Endothelial cell of umbilical vein (primary cell): ENCODE results near the gene NAPA. TPM values are rescaled to one million over a fixed set of nuclear protein-coding genes. Genes with fewer than 3 reads are reported as not detected.

Source experiments
- BruUV-seq: library from RNA; stranded (reverse); fragments of 400-500 nt; replicated peaks from 2 replicates; lab custom pipeline; 2021; lab: Mats Ljungman, UMichigan
- CTCF ChIA-PET: fragments of 300-600, 350-600 bp; sonication (Branson Sonifier 250); formaldehyde crosslinking; loops from one replicate; lab custom pipeline; 2021; ENCODE audit warnings: antibody characterized with exemption, inconsistent platforms; lab: Charles Lee
- POLR2A ChIA-PET: fragments of 300-600, 350-600 bp; sonication (Branson Sonifier 250); formaldehyde crosslinking; loops from one replicate; lab custom pipeline; 2021; ENCODE audit warnings: antibody characterized with exemption, inconsistent platforms; lab: Charles Lee
- DNase-seq: peaks from one replicate; pipeline ENCODE4 v3.0.0-alpha.2; 2011; ENCODE audit warnings: low read depth, low spot score
- FAIRE-seq: peaks from 2 replicates; lab custom pipeline; 2011; peaks lifted over from hg19 to GRCh38; lab: Jason Lieb, UNC
- H2AFZ ChIP-seq: 2 replicates; pipeline ENCODE4 v1.6.0; 2012; ENCODE audit warnings: low read depth, low read length, control low read depth, inconsistent platforms
- H3K27ac ChIP-seq: 2 replicates; pipeline ENCODE4 v1.5.1; 2011; ENCODE audit warnings: low read depth, mild to moderate bottlenecking, control low read depth, low read length, moderate library complexity; ENCODE audit not compliant: insufficient read depth
- H3K27me3 ChIP-seq, 2 experiments: 2 replicates each; pipeline versions ENCODE4 v1.6.0 to v1.6.1; 2011; ENCODE audit warnings: low read length in 2 of 2, mixed read lengths in 1 of 2; ENCODE audit not compliant: control insufficient read depth in 2 of 2, insufficient read depth in 2 of 2
- H3K36me3 ChIP-seq, 2 experiments: 2 replicates in 1 of 2; 3 replicates in 1 of 2; pipeline ENCODE4 v1.5.1; 2011; ENCODE audit warnings: low read length in 2 of 2, mild to moderate bottlenecking in 1 of 2, moderate library complexity in 1 of 2; ENCODE audit not compliant: control insufficient read depth in 2 of 2, insufficient read depth in 2 of 2; ENCODE audit errors: extremely low read depth in 1 of 2
- H3K4me1 ChIP-seq: 3 replicates; pipeline ENCODE4 v1.5.1; 2011; ENCODE audit warnings: mild to moderate bottlenecking, low read length; ENCODE audit not compliant: control insufficient read depth, insufficient read depth; ENCODE audit errors: extremely low read depth
- H3K4me2 ChIP-seq: 2 replicates; pipeline ENCODE4 v1.6.1; 2011; ENCODE audit warnings: low read length, control low read depth, mixed read lengths; ENCODE audit not compliant: insufficient read depth
- H3K4me3 ChIP-seq, 3 experiments: fragments of 200-600 bp in 1 of 3; sonication (generic), shearing (Covaris generic) in 1 of 3; replicated peaks in 1 of 3; 2 replicates each; pipeline ENCODE4 v1.5.1; 2011 to 2016; ENCODE audit warnings: control low read depth in 3 of 3, low read length in 3 of 3, mild to moderate bottlenecking in 2 of 3, inconsistent platforms in 1 of 3, low read depth in 1 of 3, moderate library complexity in 1 of 3; ENCODE audit not compliant: insufficient read depth in 1 of 3
- H3K79me2 ChIP-seq: 2 replicates; pipeline ENCODE4 v1.6.0; 2012; ENCODE audit warnings: low read length, inconsistent platforms; ENCODE audit not compliant: control insufficient read depth, insufficient read depth
- H3K9ac ChIP-seq: replicated peaks from 2 replicates; pipeline ENCODE3; 2011; ENCODE audit warnings: low read length, control low read depth; ENCODE audit not compliant: insufficient read depth; ENCODE audit errors: extremely low read depth
- H3K9me1 ChIP-seq: replicated peaks from 3 replicates; pipeline ENCODE4 v1.6.0; 2011; ENCODE audit warnings: mild to moderate bottlenecking, low read length; ENCODE audit not compliant: control insufficient read depth, insufficient read depth; ENCODE audit errors: extremely low read depth
- H3K9me3 ChIP-seq: replicated peaks from 2 replicates; pipeline ENCODE4 v1.5.1; 2012; ENCODE audit warnings: low read length, inconsistent platforms; ENCODE audit not compliant: control insufficient read depth, insufficient read depth
- H4K20me1 ChIP-seq: replicated peaks from 2 replicates; pipeline ENCODE3; 2011; ENCODE audit warnings: mild to moderate bottlenecking, low read length; ENCODE audit not compliant: control insufficient read depth, insufficient read depth; ENCODE audit errors: extremely low read depth
- EZH2 ChIP-seq: IDR thresholded peaks from 2 replicates; pipeline ENCODE4 v1.6.1; 2012; ENCODE audit warnings: borderline replicate concordance, low read depth, mild to moderate bottlenecking, moderate library complexity, low read length, inconsistent platforms; ENCODE audit not compliant: severe bottlenecking
- FOS ChIP-seq: IDR thresholded peaks from 2 replicates; pipeline ENCODE4 v1.6.1; 2011; ENCODE audit warnings: mild to moderate bottlenecking, low read length, moderate library complexity, borderline replicate concordance; ENCODE audit not compliant: insufficient read depth
- GATA2 ChIP-seq: IDR thresholded peaks from 2 replicates; pipeline ENCODE4 v1.7.0; 2011; ENCODE audit warnings: low read depth, mild to moderate bottlenecking, moderate library complexity, mixed read lengths, low read length; ENCODE audit not compliant: insufficient read length, insufficient read depth
- MYC ChIP-seq: IDR thresholded peaks from one replicate; pipeline ENCODE4 v1.6.1; 2011; ENCODE audit warnings: mild to moderate bottlenecking, low read depth, low read length
- POLR2A ChIP-seq: IDR thresholded peaks from 2 replicates; pipeline ENCODE4 v1.6.1; 2012; ENCODE audit warnings: low read depth, mild to moderate bottlenecking, control low read depth, low read length
- POLR2AphosphoS5 ChIP-seq: IDR thresholded peaks from 2 replicates; pipeline ENCODE4 v1.6.1; 2012; ENCODE audit warnings: low read depth, mild to moderate bottlenecking, control low read depth, low read length, moderate library complexity; ENCODE audit not compliant: insufficient read depth
- dilution Hi-C: fragments of 300-500 bp; cut with MboI; formaldehyde crosslinking; loops from one replicate; pipeline ENCODE4 v1.15.0; 2019; ENCODE audit warnings: low sequenced_read_pairs; ENCODE audit not compliant: extremely low pct_ligation_motif_present
- intact Hi-C: fragments of 100-400 bp; cut with micrococcal nuclease; formaldehyde crosslinking; loops from one replicate; pipeline ENCODE4 v1.10.0; 2022
- polyA plus RNA-seq, 4 experiments: library from polyadenylated mRNA; depleted of rRNA in 3 of 4; stranded (reverse) in 3 of 4; unstranded in 1 of 4; fragments of >200 nt; gene quantifications; 2 replicates each; pipeline versions ENCODE4 v1.2.1 to v1.2.3, GENCODE V29; 2011 to 2012; ENCODE audit warnings: missing spikeins in 1 of 4
- total RNA-seq: library from RNA; stranded (reverse); gene quantifications from 2 replicates; pipeline ENCODE4 v1.2.3, GENCODE V29; 2021
- TF ChIP-seq, protein P1 (sequence below), 2 donors: IDR thresholded peaks; 1 replicate in 1 of 2; 2 replicates in 1 of 2; pipeline ENCODE4 v1.5.1; 2011; ENCODE audit warnings: low read length in 2 of 2, mild to moderate bottlenecking in 2 of 2, moderate library complexity in 2 of 2, control low read depth in 1 of 2, inconsistent platforms in 1 of 2, low read depth in 1 of 2; ENCODE audit not compliant: insufficient read depth in 1 of 2; ENCODE audit errors: extremely low read depth in 1 of 2
- TF ChIP-seq, protein P2 (sequence below): IDR thresholded peaks from 2 replicates; pipeline ENCODE4 v1.6.1; 2011; ENCODE audit not compliant: insufficient read depth, insufficient read length

The NAPA gene
- total and polyA plus RNA-seq, 2 donors (not counting 3 experiments of a cell fraction or from before 2014, with no cell fraction given): 107 to 154 TPM

DNA sequence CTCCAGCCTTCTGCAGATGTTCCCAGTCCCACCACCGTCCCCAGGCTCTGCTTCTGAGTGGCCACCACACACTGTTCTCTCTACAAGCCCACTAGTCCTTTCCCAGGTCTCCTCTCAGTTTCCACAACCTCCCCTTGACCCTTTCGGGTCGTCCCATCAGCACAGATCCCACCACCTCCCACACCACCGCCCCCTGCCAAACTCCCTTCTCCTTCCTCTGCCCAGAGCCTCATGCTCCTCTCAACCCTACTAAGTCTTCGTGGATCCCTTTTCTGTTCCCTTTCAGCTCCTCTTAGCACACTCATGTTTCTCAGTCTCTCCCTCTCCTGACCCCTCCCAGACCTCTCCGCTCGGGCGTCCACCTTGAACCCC, 1.9 kb downstream of the NAPA start:
- H3K27me3 ChIP-seq: no peaks in the 10 kb centered on the region
- CTCF ChIA-PET: interaction anchor here (1.0 to 2.3 kb wide), 3 partner anchors 11 to 194 kb away, joined by 4 to 7 read pairs (median 5); no protein-coding TSS in a partner anchor
- H2AFZ ChIP-seq: no peak overlapping the region
- DNase-seq: no peak
- intact Hi-C loops: no loop called here
- BruUV-seq: no TSS peak
- no peaks in the 10 kb centered on the region for H3K9me3 ChIP-seq
- FAIRE-seq: no peak
- TF ChIP-seq GATA2 (no peak), POLR2A (no peak), FOS (no peak), POLR2AphosphoS5 (no peak), EZH2 (no peak), MYC (no peak)
- TF ChIP-seq, protein P1, sequence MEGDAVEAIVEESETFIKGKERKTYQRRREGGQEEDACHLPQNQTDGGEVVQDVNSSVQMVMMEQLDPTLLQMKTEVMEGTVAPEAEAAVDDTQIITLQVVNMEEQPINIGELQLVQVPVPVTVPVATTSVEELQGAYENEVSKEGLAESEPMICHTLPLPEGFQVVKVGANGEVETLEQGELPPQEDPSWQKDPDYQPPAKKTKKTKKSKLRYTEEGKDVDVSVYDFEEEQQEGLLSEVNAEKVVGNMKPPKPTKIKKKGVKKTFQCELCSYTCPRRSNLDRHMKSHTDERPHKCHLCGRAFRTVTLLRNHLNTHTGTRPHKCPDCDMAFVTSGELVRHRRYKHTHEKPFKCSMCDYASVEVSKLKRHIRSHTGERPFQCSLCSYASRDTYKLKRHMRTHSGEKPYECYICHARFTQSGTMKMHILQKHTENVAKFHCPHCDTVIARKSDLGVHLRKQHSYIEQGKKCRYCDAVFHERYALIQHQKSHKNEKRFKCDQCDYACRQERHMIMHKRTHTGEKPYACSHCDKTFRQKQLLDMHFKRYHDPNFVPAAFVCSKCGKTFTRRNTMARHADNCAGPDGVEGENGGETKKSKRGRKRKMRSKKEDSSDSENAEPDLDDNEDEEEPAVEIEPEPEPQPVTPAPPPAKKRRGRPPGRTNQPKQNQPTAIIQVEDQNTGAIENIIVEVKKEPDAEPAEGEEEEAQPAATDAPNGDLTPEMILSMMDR (IDR thresholded peaks at IDR 0.05; ENCODE audit: extremely low read depth in 1 of 2, insufficient read depth in 1 of 2, low read depth in 1 of 2, low read length in 2 of 2): no peak
- TF ChIP-seq, protein P2, sequence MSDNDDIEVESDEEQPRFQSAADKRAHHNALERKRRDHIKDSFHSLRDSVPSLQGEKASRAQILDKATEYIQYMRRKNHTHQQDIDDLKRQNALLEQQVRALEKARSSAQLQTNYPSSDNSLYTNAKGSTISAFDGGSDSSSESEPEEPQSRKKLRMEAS: no peak
- peaks cover 28% of the 10 kb centered on the region for H3K4me1 ChIP-seq
- no peak overlapping the region for H3K4me3 ChIP-seq
- H3K27ac ChIP-seq: no peak overlapping the region
- POLR2A ChIA-PET: no interaction called here
- H3K9ac ChIP-seq: no peak overlapping the region
- no peak overlapping the region for H3K4me2 ChIP-seq
- peaks cover 57% of the 10 kb centered on the region for H3K79me2 ChIP-seq
- no peaks in the 10 kb centered on the region for H4K20me1 ChIP-seq
- H3K36me3 ChIP-seq: no peaks in the 10 kb centered on the region
- dilution Hi-C loops: no loop called here
- H3K9me1 ChIP-seq: no peaks in the 10 kb centered on the region
